KOPT-K1 (cell line): ENCODE results near the gene KCNJ10.

ENCODE experiments used
- H3K27ac ChIP-seq: fragments of 200-600 bp; sonication (generic); 2 replicates; pipeline ENCODE4 v1.5.1; 2016; ENCODE audit warnings: antibody characterized with exemption, mild to moderate bottlenecking, low read depth, low read length; ENCODE audit not compliant: poor library complexity, severe bottlenecking
- H3K36me3 ChIP-seq: fragments of 200-600 bp; sonication (generic); 2 replicates; pipeline ENCODE4 v1.5.1; 2017; ENCODE audit warnings: antibody characterized with exemption, mild to moderate bottlenecking, low read length, moderate library complexity; ENCODE audit not compliant: insufficient read depth
- H3K9me3 ChIP-seq: fragments of 200-600 bp; sonication (generic); 2 replicates; pipeline ENCODE4 v1.5.1; 2017; ENCODE audit warnings: antibody characterized with exemption, low read length, mild to moderate bottlenecking; ENCODE audit not compliant: insufficient read depth, poor library complexity, severe bottlenecking

The KCNJ10 gene

DNA sequence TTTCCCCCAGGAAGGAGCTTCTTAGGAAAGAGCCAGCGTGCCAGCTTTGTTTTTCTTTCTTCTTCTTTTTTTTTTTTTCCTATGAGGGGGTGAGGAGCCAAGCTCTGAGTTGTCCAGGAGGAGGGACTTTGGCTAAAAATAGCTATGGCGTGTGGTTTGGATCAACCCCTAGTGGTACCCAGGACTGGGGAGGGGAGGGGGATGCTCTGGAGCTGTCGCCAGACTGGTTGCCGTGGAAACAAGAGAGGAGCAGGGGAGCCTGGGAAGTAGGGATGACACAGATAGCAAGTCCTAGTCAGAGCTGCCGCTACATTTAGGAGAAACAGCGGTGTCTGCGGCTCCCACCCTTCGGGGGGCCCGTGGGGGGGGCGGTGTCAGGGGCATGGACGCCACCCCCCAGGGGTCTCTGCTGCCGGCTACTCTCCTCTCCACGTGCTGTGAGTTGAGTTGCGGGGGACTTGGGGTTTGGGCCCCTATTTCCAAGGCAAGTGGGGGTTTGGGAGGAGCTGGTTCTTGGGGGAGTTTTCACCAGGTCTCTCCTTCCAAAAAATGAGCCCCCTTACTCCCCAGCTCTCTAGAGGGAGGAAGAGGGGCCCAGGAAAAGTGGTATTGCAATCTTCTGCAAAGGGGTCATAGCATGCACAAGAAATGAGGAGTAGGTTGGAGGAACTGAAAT lies 11.4 kb upstream of the KCNJ10 start, which contains the start of gene KCNJ9:
Gene KCNJ9, plus strand, starts transcription at position 278 of the 676 bp plus-strand sequence. CDS start 2,493 bp downstream, outside the sequence.
- Histone ChIP-seq H3K36me3 (peaks cover 10% of the 10 kb centered on the region; the same call in 1 of the 2 replicates), H3K27ac (no peak within 1 kb of the TSS), H3K9me3 (no peaks in the 10 kb centered on the region)

DNA sequence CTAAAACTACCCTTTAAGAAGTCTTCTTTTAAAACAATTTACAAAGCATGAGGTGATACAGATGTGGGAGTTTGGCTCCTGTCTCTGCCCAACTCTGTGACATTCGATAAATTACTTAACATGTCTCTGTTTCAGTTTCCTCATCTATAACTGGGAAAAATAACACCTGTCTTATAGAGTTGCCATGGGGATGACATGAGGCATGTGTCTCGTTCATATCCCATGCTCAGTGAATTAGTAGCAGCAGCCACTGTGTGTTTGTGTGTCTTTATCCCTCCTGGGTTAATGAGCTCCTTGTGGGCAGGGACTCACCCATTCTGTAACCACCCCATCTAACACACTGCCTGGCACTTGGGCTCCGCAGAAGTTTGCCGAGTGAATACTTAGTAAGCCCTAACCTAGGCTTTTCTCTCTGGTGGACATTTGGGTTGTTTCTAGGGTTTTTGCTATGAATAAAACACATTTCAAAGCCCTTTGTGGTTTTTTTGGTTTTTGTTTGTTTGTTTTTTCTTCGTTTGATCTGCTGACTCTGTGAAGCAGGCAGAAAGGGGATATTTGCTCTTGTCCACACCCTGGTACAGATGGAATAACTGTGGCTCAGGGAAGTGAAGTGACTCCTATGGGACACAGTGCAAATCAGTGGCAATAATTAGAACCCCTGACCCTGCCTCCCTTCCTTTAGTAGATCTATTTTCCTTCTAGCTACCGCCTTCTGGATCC lies 10.6 kb upstream of the KCNJ10 start:
- Histone ChIP-seq H3K36me3 (peaks cover 10% of the 10 kb centered on the region; the same call in 1 of the 2 replicates), H3K9me3 (no peaks in the 10 kb centered on the region), H3K27ac (no peak overlapping the region)

DNA sequence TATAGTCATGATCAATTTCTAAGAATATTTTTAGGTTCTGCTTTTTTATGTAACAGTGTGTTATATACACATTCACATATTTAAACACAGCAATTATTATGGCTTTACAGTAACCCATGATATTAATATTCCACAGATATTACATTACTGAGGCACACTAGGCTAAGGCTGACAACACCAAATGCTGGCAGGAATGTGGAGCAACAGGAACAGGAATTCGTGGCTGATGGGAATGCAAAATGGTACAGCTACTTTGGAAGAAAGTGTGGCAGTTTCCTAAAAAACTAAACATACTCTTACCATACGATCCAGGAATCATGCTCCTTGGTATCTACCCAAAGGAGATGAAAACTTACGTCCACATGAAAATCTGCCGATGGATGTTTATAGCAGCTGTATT lies 9.5 kb upstream of the KCNJ10 start:
- Histone ChIP-seq H3K36me3 (0 out of 2 replicates have a peak, but pooled peaks cover 3% of the 10 kb centered on the region), H3K9me3 (no peaks in the 10 kb centered on the region), H3K27ac (no peak overlapping the region)

DNA sequence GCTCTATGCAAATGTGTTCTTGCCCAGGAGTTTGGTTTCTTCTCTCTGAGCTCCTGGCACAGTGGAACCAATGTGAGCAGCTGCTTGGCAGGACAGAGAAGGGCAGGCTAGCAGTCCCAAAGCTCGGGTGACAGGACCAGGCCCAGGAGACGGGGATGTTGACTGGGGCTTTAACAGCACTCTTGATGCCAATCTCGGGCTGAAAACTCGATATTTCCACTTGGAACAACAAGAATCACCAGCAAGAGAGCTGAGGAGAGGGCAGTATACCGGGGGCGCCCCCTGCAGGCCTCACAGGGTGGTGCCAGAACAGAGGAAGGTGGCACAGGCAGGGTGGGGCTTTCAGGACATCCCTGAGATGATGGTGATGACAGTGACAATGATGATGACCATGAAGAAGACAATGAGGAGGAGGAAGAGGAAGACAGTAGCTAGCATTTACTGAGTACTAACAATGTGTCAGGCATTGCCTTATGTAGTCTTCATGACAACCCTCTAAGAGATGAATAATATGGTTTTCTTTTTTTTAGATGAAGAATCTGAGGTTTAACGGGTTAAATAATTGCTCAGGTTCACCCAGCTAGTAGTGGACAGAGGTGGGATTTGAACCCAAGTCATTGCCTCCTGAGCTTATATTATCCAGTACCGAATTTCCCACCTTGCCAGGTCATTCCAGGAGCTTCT lies 8.7 kb upstream of the KCNJ10 start:
- Histone ChIP-seq H3K36me3 (no peaks in the 10 kb centered on the region), H3K27ac (no peak overlapping the region), H3K9me3 (no peaks in the 10 kb centered on the region)

DNA sequence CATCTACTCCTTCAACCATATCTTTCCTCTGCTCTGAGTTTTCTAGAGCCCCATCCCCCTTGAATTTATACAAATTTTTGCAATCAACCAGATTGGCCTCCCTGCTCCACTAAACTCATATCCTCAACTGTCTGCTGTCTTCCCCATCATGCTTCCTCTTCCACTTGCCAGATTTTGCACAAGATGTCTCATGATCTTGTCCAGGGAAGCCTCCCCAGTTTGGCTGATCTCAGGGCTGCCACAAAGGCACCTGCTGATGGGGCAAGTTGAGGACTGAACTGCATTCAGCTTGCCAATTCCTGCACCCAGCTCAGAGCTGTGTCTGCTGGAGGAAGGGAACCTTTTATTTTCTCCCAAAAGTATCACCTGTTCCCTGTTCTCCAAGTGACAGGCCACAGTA lies 7.5 kb upstream of the KCNJ10 start:
- Histone ChIP-seq H3K9me3 (no peaks in the 10 kb centered on the region), H3K27ac (no peak overlapping the region), H3K36me3 (no peaks in the 10 kb centered on the region)

DNA sequence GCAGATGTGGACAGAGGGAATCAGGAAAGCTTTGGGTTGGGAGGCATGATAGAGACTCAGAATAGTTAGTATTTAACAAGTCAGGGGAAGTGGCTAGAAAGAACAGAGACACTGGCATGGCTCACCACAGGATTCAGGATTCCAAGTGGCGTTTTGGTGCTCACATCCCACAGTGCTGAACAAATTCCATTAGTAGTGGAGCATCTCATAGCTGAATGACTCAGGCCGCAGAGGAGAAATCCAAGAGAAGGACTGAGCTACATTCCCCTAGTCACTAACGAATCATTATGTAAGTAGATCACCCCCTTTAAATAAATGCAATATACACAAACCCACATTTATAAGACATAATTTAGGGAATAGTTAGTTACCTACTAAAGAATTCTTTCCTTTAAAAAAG lies 6.3 kb upstream of the KCNJ10 start:
- Histone ChIP-seq H3K9me3 (no peaks in the 10 kb centered on the region), H3K27ac (no peak overlapping the region), H3K36me3 (no peaks in the 10 kb centered on the region)

DNA sequence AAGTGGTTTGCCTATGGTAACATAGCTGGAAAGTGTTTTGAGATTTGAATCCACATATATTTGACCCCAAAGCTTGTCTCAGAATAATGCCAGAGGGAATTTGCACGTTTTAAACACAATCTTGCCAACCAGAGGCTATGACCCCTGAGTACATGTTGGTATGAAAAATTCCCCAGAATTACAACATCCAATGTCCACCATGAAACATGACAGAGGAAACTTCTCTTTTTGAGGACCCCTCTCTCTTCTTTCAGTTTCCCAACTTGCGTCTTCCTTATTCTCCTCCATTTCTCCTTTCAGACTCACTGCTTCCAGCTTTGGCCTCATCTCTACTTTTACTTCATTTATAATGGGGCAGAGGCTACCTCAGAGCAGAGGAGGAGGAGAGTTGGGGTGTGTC lies 5.9 kb upstream of the KCNJ10 start:
- no peak overlapping the region for H3K27ac ChIP-seq
- no peaks in the 10 kb centered on the region for H3K9me3 ChIP-seq
- no peaks in the 10 kb centered on the region for H3K36me3 ChIP-seq

DNA sequence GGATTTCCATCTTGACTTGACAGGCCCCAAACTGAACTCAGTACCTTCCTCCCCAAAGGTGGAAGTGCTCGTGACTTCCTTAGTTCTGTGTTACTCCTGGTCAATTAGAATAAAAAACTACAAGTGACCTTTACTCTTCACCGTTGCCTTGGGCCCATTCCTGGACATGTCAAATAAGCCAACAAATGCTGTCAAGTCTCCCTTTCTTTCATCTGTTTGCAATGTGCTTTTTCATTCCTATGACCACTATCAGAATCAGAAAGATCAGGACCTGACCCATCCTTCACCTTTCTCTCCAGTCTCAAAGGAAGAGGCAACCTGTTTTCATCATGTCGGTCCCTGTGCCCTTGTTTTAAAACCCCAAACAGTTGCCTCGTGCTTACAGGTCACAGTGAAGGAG lies 4.9 kb upstream of the KCNJ10 start:
- H3K27ac ChIP-seq = no peak overlapping the region

DNA sequence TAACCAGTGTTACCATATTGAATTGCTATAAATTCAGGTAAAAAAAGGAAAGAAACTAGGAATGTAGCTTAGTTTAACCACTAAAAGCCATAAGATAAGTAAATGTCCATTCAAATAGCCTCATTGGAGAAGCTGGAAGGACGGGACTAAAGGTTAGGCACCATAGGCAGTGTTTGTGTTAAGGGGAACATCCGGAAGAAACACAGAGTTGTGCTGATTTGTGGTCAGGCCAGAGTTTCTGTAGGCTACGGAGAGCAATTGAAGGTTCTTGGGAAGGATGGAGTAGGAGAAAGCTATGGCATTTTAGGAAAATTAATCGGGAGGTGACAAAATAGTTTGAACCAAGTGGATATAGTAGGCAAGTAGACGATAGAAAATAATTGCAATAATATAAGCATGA lies 1.3 kb upstream of the KCNJ10 start:
- Histone ChIP-seq H3K9me3 (no peaks in the 10 kb centered on the region), H3K36me3 (no peaks in the 10 kb centered on the region), H3K27ac (no peak overlapping the region)

More for the DNA sequence above, 4.9 kb upstream of the KCNJ10 start:
- no peaks in the 10 kb centered on the region for H3K36me3 ChIP-seq
- H3K9me3 ChIP-seq = no peaks in the 10 kb centered on the region

DNA sequence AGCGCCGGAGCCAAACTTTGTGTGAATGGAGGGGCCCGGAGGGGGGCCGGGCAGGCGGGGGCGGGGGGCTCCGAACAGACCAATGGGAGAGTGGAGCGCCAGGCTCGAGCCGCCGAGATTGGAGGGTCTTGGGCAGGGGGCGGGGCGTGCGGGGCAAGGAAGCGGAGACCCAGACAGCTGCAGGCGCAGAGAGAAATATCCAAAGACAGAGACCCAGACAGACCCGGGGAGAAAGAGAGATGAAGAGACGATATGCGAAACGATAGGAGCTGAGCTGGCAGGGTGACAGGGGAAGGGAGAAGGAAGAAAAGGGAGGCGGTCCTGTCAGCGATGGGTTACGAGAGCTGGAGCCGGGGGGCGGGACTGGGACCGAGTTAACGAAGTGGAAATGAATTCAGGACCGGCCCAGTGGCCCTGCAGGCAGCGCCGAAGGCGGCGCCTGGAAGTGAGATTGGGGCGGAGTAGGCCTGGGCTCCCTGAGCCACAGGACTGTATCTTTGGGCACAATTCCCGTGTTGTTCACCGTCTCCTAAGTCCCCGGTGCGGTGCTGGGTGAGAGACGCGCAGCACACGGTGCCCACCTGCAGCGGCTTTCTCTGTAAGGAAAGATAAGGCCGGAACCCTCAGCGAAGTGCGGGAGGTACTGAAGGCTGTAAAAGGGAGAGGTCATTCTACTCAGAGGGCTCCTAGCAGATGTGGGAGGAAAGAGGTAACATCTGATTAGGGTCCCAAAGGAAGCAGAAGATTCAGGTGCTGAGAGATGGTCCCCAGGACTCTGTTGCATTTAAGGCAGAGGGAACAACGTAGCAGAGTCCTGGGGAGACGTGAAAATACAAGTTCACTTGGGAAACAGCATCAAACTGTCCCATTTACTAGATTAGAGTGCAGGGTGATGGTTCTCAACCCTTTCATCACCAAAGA lies 543 bp upstream of the KCNJ10 start:
- Histone ChIP-seq H3K27ac (no peak overlapping the region), H3K36me3 (no peaks in the 10 kb centered on the region), H3K9me3 (no peaks in the 10 kb centered on the region)

DNA sequence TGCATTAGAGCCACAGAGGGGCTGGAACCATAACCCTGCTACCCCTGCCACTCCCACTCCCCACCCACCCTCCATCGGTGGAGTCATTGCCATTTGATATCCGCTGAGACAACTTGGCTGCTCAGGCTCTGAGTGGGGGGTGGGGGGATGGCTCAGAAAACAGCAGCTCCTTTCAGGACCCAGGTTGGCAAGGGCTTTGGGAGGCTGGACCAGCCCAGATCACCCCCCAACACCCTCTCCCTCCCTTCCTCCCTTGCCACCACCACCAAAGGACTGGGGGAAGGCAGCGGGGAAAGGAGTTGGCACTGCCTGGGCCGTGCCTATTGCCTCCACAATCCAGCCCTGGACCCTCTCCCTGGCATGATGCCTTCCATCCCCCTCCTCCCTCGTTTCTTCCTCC lies 1.7 kb downstream of the KCNJ10 start:
- Histone ChIP-seq H3K36me3 (no peaks in the 10 kb centered on the region), H3K27ac (no peak overlapping the region), H3K9me3 (no peaks in the 10 kb centered on the region)

DNA sequence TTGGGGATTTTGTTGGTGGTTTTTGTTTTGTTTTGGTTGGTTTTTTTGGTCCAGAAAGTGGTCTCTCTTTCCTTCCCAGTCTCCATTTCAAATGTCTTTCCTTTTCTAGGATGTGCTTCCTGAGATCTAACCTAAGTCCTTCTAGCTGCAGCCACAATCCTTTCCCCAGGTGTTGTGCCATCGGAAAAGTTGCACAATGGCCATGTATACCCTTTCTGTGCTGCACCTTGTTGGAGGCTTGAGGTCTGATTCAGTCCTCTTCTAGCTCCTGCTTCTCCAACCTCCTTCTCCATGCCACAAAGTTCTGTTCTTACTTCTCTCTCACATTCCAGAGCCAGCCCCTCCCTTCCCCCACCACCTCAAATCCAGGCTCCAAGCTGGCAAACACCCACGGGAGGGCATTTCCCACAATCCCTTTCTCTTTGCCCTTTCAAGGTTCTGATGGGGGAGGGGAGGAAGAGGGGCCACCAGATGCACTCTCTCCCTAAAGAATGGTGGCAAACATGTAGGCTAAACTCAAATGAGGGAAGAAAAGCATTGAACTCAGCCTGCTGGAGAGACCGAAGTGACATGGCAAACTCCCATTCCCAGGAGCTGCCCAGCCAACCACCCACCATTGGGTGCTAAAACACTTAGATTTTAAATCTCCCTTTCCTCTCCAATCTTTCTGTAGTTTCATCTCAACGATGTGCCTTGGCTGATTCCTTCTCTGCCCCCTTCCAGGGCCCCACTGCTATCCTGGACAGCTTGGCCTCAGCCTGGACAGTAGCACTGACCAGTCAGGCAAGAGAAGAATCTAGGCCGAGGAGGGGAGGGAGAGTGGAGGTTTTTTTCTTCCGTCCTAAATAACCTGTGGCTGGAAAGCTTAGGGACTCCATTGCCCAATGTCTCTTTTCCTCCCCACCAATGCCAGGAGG lies 2.9 kb downstream of the KCNJ10 start:
- Histone ChIP-seq H3K36me3 (no peaks in the 10 kb centered on the region), H3K27ac (no peak overlapping the region), H3K9me3 (no peaks in the 10 kb centered on the region)

DNA sequence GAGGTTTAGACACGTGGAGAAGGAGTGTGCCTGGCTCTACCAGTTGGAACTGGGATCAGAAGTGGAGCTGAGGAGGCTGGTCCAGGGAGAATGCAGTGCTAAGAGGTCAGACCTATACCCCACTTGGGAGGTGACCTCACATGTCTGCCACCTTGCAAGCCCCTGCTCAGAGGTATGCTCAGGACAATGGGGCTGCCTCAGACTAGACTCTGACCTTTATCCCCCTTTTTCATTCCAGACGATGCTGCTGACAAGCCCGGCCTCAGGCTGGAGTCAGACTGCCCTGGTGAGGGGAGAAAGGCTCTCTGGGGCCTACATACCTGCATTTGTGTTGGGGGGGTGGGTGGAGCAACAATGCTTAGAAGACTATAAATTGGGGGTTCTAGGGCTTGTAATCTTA lies 5.2 kb downstream of the KCNJ10 start:
- H3K27ac ChIP-seq = no peak overlapping the region
- H3K36me3 ChIP-seq = no peaks in the 10 kb centered on the region
- H3K9me3 ChIP-seq = no peaks in the 10 kb centered on the region

DNA sequence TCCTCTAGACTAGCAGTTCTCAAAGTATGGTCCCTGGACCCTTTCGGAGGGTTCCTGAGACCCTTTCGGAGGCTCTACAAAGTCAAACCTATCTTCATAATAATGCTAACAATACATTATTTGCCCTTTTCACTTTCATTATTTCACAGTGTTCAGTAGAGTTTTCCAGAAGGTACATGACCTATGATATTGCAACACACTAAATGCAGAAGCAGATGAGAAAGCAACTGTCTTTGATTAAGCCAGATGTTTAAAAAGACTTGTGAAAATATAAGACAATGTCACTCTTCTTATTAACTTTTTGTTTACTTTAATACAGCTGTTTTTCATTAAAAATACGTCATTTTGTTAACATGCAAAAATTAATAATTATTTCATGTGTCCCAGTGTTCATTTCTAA lies 5.8 kb downstream of the KCNJ10 start:
- Histone ChIP-seq H3K36me3 (no peaks in the 10 kb centered on the region), H3K27ac (no peak overlapping the region), H3K9me3 (no peaks in the 10 kb centered on the region)
